HEK293 (cell line): ENCODE measurements around the gene ABCA7.

Source experiments
- CTCF ChIP-seq: fragments of 450-650 bp; formaldehyde crosslinking; IDR thresholded peaks from 2 replicates; pipeline ENCODE4 v1.5.1; 2016; ENCODE audit warnings: missing biosample characterization, missing genetic modification characterization
- KLF16 ChIP-seq: fragments of 450-650 bp; formaldehyde crosslinking; IDR thresholded peaks from 2 replicates; pipeline ENCODE4 v1.5.1; 2017; ENCODE audit warnings: missing biosample characterization, missing genetic modification characterization
- REST ChIP-seq: fragments of 450-650 bp; formaldehyde crosslinking; IDR thresholded peaks from 2 replicates; pipeline ENCODE4 v1.5.1; 2016; ENCODE audit warnings: missing biosample characterization, missing genetic modification characterization
- YY1 ChIP-seq: fragments of 450-650 bp; formaldehyde crosslinking; IDR thresholded peaks from 2 replicates; pipeline ENCODE4 v1.5.1; 2018; ENCODE audit warnings: missing biosample characterization, missing genetic modification characterization
- ZNF223 ChIP-seq: fragments of 450-650 bp; formaldehyde crosslinking; IDR thresholded peaks from 2 replicates; pipeline ENCODE4 v1.5.1; 2016; ENCODE audit warnings: missing biosample characterization, missing genetic modification characterization
- ZNF341 ChIP-seq: fragments of 450-650 bp; formaldehyde crosslinking; IDR thresholded peaks from 2 replicates; pipeline ENCODE4; 2016; ENCODE audit warnings: low read depth, missing biosample characterization, missing genetic modification characterization
- ZNF510 ChIP-seq: fragments of 450-650 bp; formaldehyde crosslinking; IDR thresholded peaks from 2 replicates; pipeline ENCODE4 v1.5.1; 2018; ENCODE audit warnings: mild to moderate bottlenecking, missing genetic modification characterization, missing biosample characterization; ENCODE audit not compliant: insufficient replicate concordance
- TF ChIP-seq, protein P1 (sequence below): fragments of 450-650 bp; formaldehyde crosslinking; IDR thresholded peaks from 2 replicates; pipeline ENCODE4 v1.5.1; 2016; ENCODE audit warnings: missing biosample characterization, missing genetic modification characterization

GRCh38 chr19:1076046-1076386 is 36.1 kb downstream of the ABCA7 start:
- TF ChIP-seq, protein P1, sequence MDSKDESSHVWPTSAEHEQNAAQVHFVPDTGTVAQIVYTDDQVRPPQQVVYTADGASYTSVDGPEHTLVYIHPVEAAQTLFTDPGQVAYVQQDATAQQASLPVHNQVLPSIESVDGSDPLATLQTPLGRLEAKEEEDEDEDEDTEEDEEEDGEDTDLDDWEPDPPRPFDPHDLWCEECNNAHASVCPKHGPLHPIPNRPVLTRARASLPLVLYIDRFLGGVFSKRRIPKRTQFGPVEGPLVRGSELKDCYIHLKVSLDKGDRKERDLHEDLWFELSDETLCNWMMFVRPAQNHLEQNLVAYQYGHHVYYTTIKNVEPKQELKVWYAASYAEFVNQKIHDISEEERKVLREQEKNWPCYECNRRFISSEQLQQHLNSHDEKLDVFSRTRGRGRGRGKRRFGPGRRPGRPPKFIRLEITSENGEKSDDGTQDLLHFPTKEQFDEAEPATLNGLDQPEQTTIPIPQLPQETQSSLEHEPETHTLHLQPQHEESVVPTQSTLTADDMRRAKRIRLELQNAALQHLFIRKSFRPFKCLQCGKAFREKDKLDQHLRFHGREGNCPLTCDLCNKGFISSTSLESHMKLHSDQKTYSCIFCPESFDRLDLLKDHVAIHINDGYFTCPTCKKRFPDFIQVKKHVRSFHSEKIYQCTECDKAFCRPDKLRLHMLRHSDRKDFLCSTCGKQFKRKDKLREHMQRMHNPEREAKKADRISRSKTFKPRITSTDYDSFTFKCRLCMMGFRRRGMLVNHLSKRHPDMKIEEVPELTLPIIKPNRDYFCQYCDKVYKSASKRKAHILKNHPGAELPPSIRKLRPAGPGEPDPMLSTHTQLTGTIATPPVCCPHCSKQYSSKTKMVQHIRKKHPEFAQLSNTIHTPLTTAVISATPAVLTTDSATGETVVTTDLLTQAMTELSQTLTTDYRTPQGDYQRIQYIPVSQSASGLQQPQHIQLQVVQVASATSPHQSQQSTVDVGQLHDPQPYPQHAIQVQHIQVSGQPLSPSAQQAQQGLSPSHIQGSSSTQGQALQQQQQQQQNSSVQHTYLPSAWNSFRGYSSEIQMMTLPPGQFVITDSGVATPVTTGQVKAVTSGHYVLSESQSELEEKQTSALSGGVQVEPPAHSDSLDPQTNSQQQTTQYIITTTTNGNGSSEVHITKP (tag by site-specific recombination): no peak
- no peak for TF ChIP-seq ZNF510 (tag by site-specific recombination)
- TF ChIP-seq KLF16 (tag by site-specific recombination): no peak
- no peak for TF ChIP-seq YY1 (tag by site-specific recombination)
- no peak for TF ChIP-seq ZNF341 (tag by site-specific recombination)
- TF ChIP-seq ZNF223 (tag by site-specific recombination): no peak
- no peak for TF ChIP-seq REST
- no peak for TF ChIP-seq CTCF
